HepG2 (cell line): ENCODE results near the gene EVI5. TPM values are rescaled to one million over a fixed set of nuclear protein-coding genes. Genes with fewer than 3 reads are reported as not detected.

Experiments
- ATAC-seq: fragments of 200-7000 bp; cut with Tn5 transposase; 3 replicates; pipeline ENCODE4 v1.9.1; 2020; ENCODE audit warnings: mild to moderate bottlenecking, moderate library complexity
- BruUV-seq: library from RNA; stranded (reverse); fragments of 400-500 nt; replicated peaks from 2 replicates; lab custom pipeline; 2021; lab: Mats Ljungman, UMichigan
- CTCF ChIA-PET: fragments of 300-600 bp; formaldehyde crosslinking; extraction: SDS; loops from one replicate; lab custom pipeline; 2021; ENCODE audit warnings: low total read pairs, inconsistent platforms, low intra/inter-chr PET ratio; lab: Yijun Ruan, JAX
- POLR2A ChIA-PET: fragments of 350-600 bp; sonication (Branson Sonifier 250); formaldehyde crosslinking; loops from one replicate; lab custom pipeline; 2020; ENCODE audit warnings: antibody characterized with exemption, inconsistent platforms; lab: Yijun Ruan, JAX
- DNase-seq: peaks from one replicate; pipeline ENCODE4 v3.0.0-alpha.2; 2015; ENCODE audit warnings: low spot score
- FAIRE-seq: peaks from 3 replicates; lab custom pipeline; 2011; peaks lifted over from hg19 to GRCh38; lab: Jason Lieb, UNC
- H2AFZ ChIP-seq: one replicate; pipeline ENCODE4 v1.6.1; 2011; ENCODE audit warnings: low read length, inconsistent platforms
- H3K27ac ChIP-seq: fragments of 300-600 bp; 3 replicates; pipeline ENCODE4 v1.8.0; 2011; ENCODE audit warnings: mixed run types, mild to moderate bottlenecking, mixed read lengths, low read length, inconsistent platforms; ENCODE audit not compliant: insufficient read depth; ENCODE audit errors: extremely low read length
- H3K27me3 ChIP-seq, 2 experiments: fragments of 200-600 bp in 1 of 2; 2 replicates in 1 of 2; 3 replicates in 1 of 2; pipeline versions ENCODE4 v1.6.0 to v1.8.0; 2011; ENCODE audit warnings: low read length in 2 of 2, mild to moderate bottlenecking in 2 of 2, moderate library complexity in 2 of 2, inconsistent platforms in 1 of 2; ENCODE audit not compliant: insufficient read depth in 2 of 2, control insufficient read depth in 1 of 2
- H3K36me3 ChIP-seq, 2 experiments: fragments of 200-600 bp in 1 of 2; replicated peaks in 1 of 2; 2 replicates in 1 of 2; 3 replicates in 1 of 2; pipeline versions ENCODE4 v1.5.1 to v1.8.0; 2011; ENCODE audit warnings: low read length in 2 of 2, inconsistent platforms in 1 of 2; ENCODE audit not compliant: insufficient read depth in 2 of 2, control insufficient read depth in 1 of 2
- H3K4me1 ChIP-seq: 2 replicates; pipeline ENCODE4 v1.5.1; 2012; ENCODE audit warnings: low read length, inconsistent platforms; ENCODE audit not compliant: insufficient read depth
- H3K4me2 ChIP-seq: 2 replicates; pipeline ENCODE4 v1.6.0; 2011; ENCODE audit warnings: low read depth, low read length, inconsistent platforms
- H3K4me3 ChIP-seq, 3 experiments: fragments of 200-600 bp in 1 of 3; sonication (generic), shearing (Covaris generic) in 1 of 3; replicated peaks in 1 of 3; 2 replicates each; pipeline ENCODE4 v1.5.1; 2011 to 2016; ENCODE audit warnings: low read length in 3 of 3, inconsistent platforms in 2 of 3, low read depth in 2 of 3, mild to moderate bottlenecking in 2 of 3, control low read depth in 1 of 3, mixed read lengths in 1 of 3; ENCODE audit not compliant: insufficient read depth in 1 of 3
- H3K79me2 ChIP-seq: one replicate; pipeline ENCODE4 v1.6.1; 2011; ENCODE audit warnings: low read length, inconsistent platforms; ENCODE audit not compliant: insufficient read depth
- H3K9ac ChIP-seq: 2 replicates; pipeline ENCODE4 v1.6.0; 2011; ENCODE audit warnings: mild to moderate bottlenecking, low read depth, low read length, inconsistent platforms; ENCODE audit not compliant: insufficient read depth
- H3K9me3 ChIP-seq: 2 replicates; pipeline ENCODE4 v1.5.1; 2012; ENCODE audit warnings: mild to moderate bottlenecking, low read length
- H4K20me1 ChIP-seq: 2 replicates; pipeline ENCODE4 v1.6.0; 2011; ENCODE audit warnings: inconsistent platforms, mild to moderate bottlenecking, low read length, moderate library complexity; ENCODE audit not compliant: insufficient read depth
- AGO2 ChIP-seq: fragments of 200-400 bp; formaldehyde crosslinking; optimal IDR thresholded peaks from 2 replicates; pipeline ENCODE3; 2017; ENCODE audit warnings: mild to moderate bottlenecking, low read depth, low read length, moderate library complexity
- FIP1L1 ChIP-seq: fragments of 200-400 bp; formaldehyde crosslinking; IDR thresholded peaks from 2 replicates; pipeline ENCODE4 v1.6.1; 2018; ENCODE audit warnings: low read depth, mild to moderate bottlenecking, low read length, moderate library complexity, borderline replicate concordance; ENCODE audit not compliant: insufficient read depth
- FOSL1 ChIP-seq: sonication (generic); formaldehyde crosslinking; IDR thresholded peaks from 2 replicates; pipeline ENCODE4 v1.9.0; 2021; ENCODE audit warnings: missing genetic modification reagents, borderline replicate concordance
- FOXA1 ChIP-seq, 2 experiments: fragments of 450-650 bp in 1 of 2; sonication (generic) in 1 of 2; formaldehyde crosslinking in 1 of 2; IDR thresholded peaks; 2 replicates each; pipeline versions ENCODE4 v1.4.0 to v1.6.1; 2016 to 2020; ENCODE audit warnings: missing genetic modification reagents in 1 of 2
- HDAC1 ChIP-seq: sonication (generic); formaldehyde crosslinking; IDR thresholded peaks from 2 replicates; pipeline ENCODE4 v1.5.1; 2020; ENCODE audit warnings: mild to moderate bottlenecking, missing genetic modification reagents
- JUN ChIP-seq: sonication (generic); formaldehyde crosslinking; IDR thresholded peaks from 2 replicates; pipeline ENCODE4 v1.4.0; 2020; ENCODE audit warnings: mild to moderate bottlenecking, missing genetic modification reagents
- RBFOX2 ChIP-seq: fragments of 200-400 bp; formaldehyde crosslinking; IDR thresholded peaks from 2 replicates; pipeline ENCODE4 v1.6.1; 2017; ENCODE audit warnings: low read depth, mild to moderate bottlenecking, low read length
- ZBTB25 ChIP-seq: IDR thresholded peaks from 2 replicates; pipeline ENCODE4 v1.6.1; 2018; ENCODE audit warnings: missing genetic modification reagents
- ZNF282 ChIP-seq: fragments of 450-650 bp; IDR thresholded peaks from 2 replicates; pipeline ENCODE4 v1.6.1; 2018; ENCODE audit not compliant: partially characterized antibody
- ZNF34 ChIP-seq: sonication (generic); formaldehyde crosslinking; IDR thresholded peaks from 2 replicates; pipeline ENCODE4 v1.4.0; 2020; ENCODE audit warnings: mild to moderate bottlenecking, missing genetic modification reagents, borderline replicate concordance
- ZNF567 ChIP-seq: sonication (generic); formaldehyde crosslinking; IDR thresholded peaks from 2 replicates; pipeline ENCODE4 v1.8.1; 2023; ENCODE audit warnings: mild to moderate bottlenecking, missing genetic modification reagents, borderline replicate concordance
- WGBS: methylation state at CpG from one replicate; pipeline ENCODE4 v1.1.6; 2017; ENCODE audit warnings: low lambda C conversion rate; 5-methylcytosine and 5-hydroxymethylcytosine counted together
- in situ Hi-C: cut with HindIII; loops from 2 replicates; pipeline ENCODE4 v1.10.0; 2017; ENCODE audit warnings: low pct_unique_long_range_greater_than_20kb; ENCODE audit not compliant: extremely low pct_ligation_motif_present
- intact Hi-C: fragments of 100-400 bp; cut with micrococcal nuclease; formaldehyde crosslinking; loops from one replicate; pipeline ENCODE4 v1.10.0; 2022; ENCODE audit not compliant: unreplicated experiment
- polyA plus RNA-seq, 8 experiments: library from polyadenylated mRNA; depleted of rRNA in 3 of 8; stranded (reverse) in 7 of 8; unstranded in 1 of 8; fragments of >200 nt; fragmentation: Illumina TruSeq in 4 of 8; extraction: Trizol in 4 of 8; gene quantifications; 2 replicates each; pipeline versions ENCODE4 v1.2.1 to v1.2.3, GENCODE V29; 2011 to 2016; ENCODE audit warnings: low read depth in 4 of 8, missing spikeins in 1 of 8, mixed read lengths in 1 of 8; ENCODE audit not compliant: insufficient read depth in 1 of 8
- total RNA-seq, 5 experiments: library from RNA; depleted of rRNA; stranded (reverse); fragments of >200 nt; fragmentation: Illumina TruSeq; extraction: Trizol; gene quantifications; 2 replicates each; pipeline ENCODE4 v1.2.3, GENCODE V29; 2016; ENCODE audit warnings: low read depth in 1 of 5

EVI5 gene
- total and polyA plus RNA-seq, 2 of the 13 experiments (the other 11 are each of a cell fraction or from before 2014, with no cell fraction given), result 4.0 to 12.6 TPM

- no peak overlapping the region for H3K27ac ChIP-seq
- in situ Hi-C loops (loop anchor here (5.0 kb wide), 1 partner anchor 116 kb away; no protein-coding TSS in a partner anchor), intact Hi-C loops (no loop called here)
- H2AFZ ChIP-seq, result no peak overlapping the region
- H4K20me1 ChIP-seq, result no peaks in the 10 kb centered on the region
- no peak for FAIRE-seq
- H3K4me3 ChIP-seq, result no peak overlapping the region
- no peaks in the 10 kb centered on the region for H3K9me3 ChIP-seq
- 98% methylated on average over 45 of the region's 65 CpGs for WGBS
- no peak for DNase-seq
- POLR2A ChIA-PET, result no interaction called here
- H3K9ac ChIP-seq, result no peak overlapping the region
- ATAC-seq, result no peak
- H3K4me1 ChIP-seq, result peaks cover 14% of the 10 kb centered on the region
- peaks cover 2 to 12% of the 10 kb centered on the region in 2 experiments; a peak in 4 of 5 replicates for H3K36me3 ChIP-seq
- no peak overlapping the region for H3K4me2 ChIP-seq
- H3K79me2 ChIP-seq, result no peaks in the 10 kb centered on the region
- BruUV-seq, result no TSS peak
- CTCF ChIA-PET, result no interaction called here
- TF ChIP-seq ZNF567 (CRISPR knock-in tag) (no peak), ZNF282 (no peak), RBFOX2 (0 out of 2 replicates have a peak, but pooled peaks have one; percentile 37), ZBTB25 (no peak), FOSL1 (CRISPR knock-in tag) (no peak), FIP1L1 (no peak), JUN (CRISPR knock-in tag) (no peak), AGO2 (peak; percentile 11), FOXA1 (IDR thresholded peaks at IDR 0.05) (no peak), FOXA1 (CRISPR knock-in tag; IDR thresholded peaks at IDR 0.05) (no peak), HDAC1 (CRISPR knock-in tag) (no peak), ZNF34 (CRISPR knock-in tag) (no peak)
- no peaks in the 10 kb centered on the region; a peak in 1 of 5 replicates for H3K27me3 ChIP-seq
These were observed 303.9 kb downstream of the EVI5 start for GRCh38 chr1:92480813-92481598.
